ENCODE results near the gene USP22. TPM values are rescaled to one million over a fixed set of nuclear protein-coding genes. Genes with fewer than 3 reads are reported as not detected.

USP22 gene
- total RNA-seq, 1 experiment from 2014 or later = 224 TPM

GRCh38 chr17:20982589-20983358 is 60.0 kb downstream of the USP22 start:
- Histone ChIP-seq H3K9me3 (ENCODE audit: control insufficient read depth, insufficient read depth, low read depth, low read length) (no peaks in the 10 kb centered on the region), H3K4me1 (ENCODE audit: control insufficient read depth, insufficient read depth, low read length) (no peaks in the 10 kb centered on the region), H3K27ac (ENCODE audit: low read length) (no peak overlapping the region), H3K4me3 (ENCODE audit: low read depth in 2 of 2, low read length in 2 of 2) (no peak overlapping the region), H3K36me3 (ENCODE audit: control insufficient read depth, insufficient read depth, low read length) (no peaks in the 10 kb centered on the region), H3K27me3 (ENCODE audit: control insufficient read depth, insufficient read depth, low read length) (peaks cover 5% of the 10 kb centered on the region; the same call in 1 of the 2 replicates)
- intact Hi-C loops (cut with micrococcal nuclease; ENCODE audit: unreplicated experiment) (no loop called here), in situ Hi-C loops (cut with HindIII; ENCODE audit: low pct_unique_long_range_greater_than_20kb, low sequenced_read_pairs) (no loop called here)
- ATAC-seq (no peak), DNase-seq (ENCODE audit: low read depth, low spot score) (no peak)
- TF ChIP-seq SIN3A (IDR thresholded peaks at IDR 0.05; ENCODE audit: borderline replicate concordance, insufficient read depth, low read depth, low read length) = no peak
- no peak for TF ChIP-seq CTCF (IDR thresholded peaks at IDR 0.05)
- no peak for TF ChIP-seq REST (IDR thresholded peaks at IDR 0.05; ENCODE audit: insufficient read depth in 1 of 2, low read depth in 2 of 2, low read length in 1 of 2)
- no peak for TF ChIP-seq TCF7L2 (IDR thresholded peaks at IDR 0.05; ENCODE audit: low read depth, low read length)
- TF ChIP-seq POLR2AphosphoS5 (IDR thresholded peaks at IDR 0.05; ENCODE audit: low read depth, low read length) = no peak
- BruUV-seq (replicated peaks) = no TSS peak
- CTCF ChIA-PET = no interaction called here
- POLR2A ChIA-PET = no interaction called here

- DNase-seq (ENCODE audit: low read depth, low spot score) = no peak
- BruUV-seq (replicated peaks) = no TSS peak
- POLR2A ChIA-PET = no interaction called here
- CTCF ChIA-PET = no interaction called here
- H3K36me3 ChIP-seq (ENCODE audit: control insufficient read depth, insufficient read depth, low read length) = no peaks in the 10 kb centered on the region
- intact Hi-C loops (cut with micrococcal nuclease; ENCODE audit: unreplicated experiment) = no loop called here
- no peak overlapping the region for H3K4me3 ChIP-seq (ENCODE audit: low read depth in 2 of 2, low read length in 2 of 2)
- TF ChIP-seq TCF7L2 (IDR thresholded peaks at IDR 0.05; ENCODE audit: low read depth, low read length) (no peak), REST (IDR thresholded peaks at IDR 0.05; ENCODE audit: insufficient read depth in 1 of 2, low read depth in 2 of 2, low read length in 1 of 2) (no peak), CTCF (IDR thresholded peaks at IDR 0.05) (no peak), POLR2AphosphoS5 (IDR thresholded peaks at IDR 0.05; ENCODE audit: low read depth, low read length) (no peak), SIN3A (IDR thresholded peaks at IDR 0.05; ENCODE audit: borderline replicate concordance, insufficient read depth, low read depth, low read length) (no peak)
- no peaks in the 10 kb centered on the region for H3K4me1 ChIP-seq (ENCODE audit: control insufficient read depth, insufficient read depth, low read length)
- H3K9me3 ChIP-seq (ENCODE audit: control insufficient read depth, insufficient read depth, low read depth, low read length) = no peaks in the 10 kb centered on the region
- in situ Hi-C loops (cut with HindIII; ENCODE audit: low pct_unique_long_range_greater_than_20kb, low sequenced_read_pairs) = no loop called here
- ATAC-seq = no peak
- H3K27me3 ChIP-seq (ENCODE audit: control insufficient read depth, insufficient read depth, low read length) = peaks cover 5% of the 10 kb centered on the region; the same call in 1 of the 2 replicates
- H3K27ac ChIP-seq (ENCODE audit: low read length) = no peak overlapping the region
These were observed 61.5 kb downstream of the USP22 start for GRCh38 chr17:20981046-20981920.
